Measurements from ENCODE around the gene HK1.

HK1 gene

GRCh38 chr10:69374931-69375306, 96.6 kb downstream of the HK1 start:
- no peak for DNase-seq (ENCODE audit: low read depth in 2 of 2)

GRCh38 chr10:69375307-69376151, 97.2 kb downstream of the HK1 start:
- no peak for DNase-seq (ENCODE audit: low read depth in 2 of 2)

GRCh38 chr10:69376662-69377061, 98.4 kb downstream of the HK1 start:
- DNase-seq (ENCODE audit: low read depth in 2 of 2), result no peak

- DNase-seq (ENCODE audit: low read depth in 2 of 2), result no peak
Measured at GRCh38 chr10:69377191-69377590, 98.9 kb downstream of the HK1 start.

- DNase-seq (ENCODE audit: low read depth in 2 of 2), result no peak
Measured at GRCh38 chr10:69377933-69378332, 99.6 kb downstream of the HK1 start.

- no peak for DNase-seq (ENCODE audit: low read depth in 2 of 2)
Measured at GRCh38 chr10:69379800-69380199, 101.5 kb downstream of the HK1 start.

- DNase-seq (ENCODE audit: low read depth in 2 of 2), result no peak
Measured at GRCh38 chr10:69382382-69383117, 104.3 kb downstream of the HK1 start.

GRCh38 chr10:69383558-69383957, 105.3 kb downstream of the HK1 start:
- DNase-seq (ENCODE audit: low read depth in 2 of 2), result no peak

GRCh38 chr10:69384320-69384719, 106.0 kb downstream of the HK1 start:
- no peak for DNase-seq (ENCODE audit: low read depth in 2 of 2)

- no peak for DNase-seq (ENCODE audit: low read depth in 2 of 2)
Measured at GRCh38 chr10:69385454-69386350, 107.4 kb downstream of the HK1 start.

- DNase-seq (ENCODE audit: low read depth in 2 of 2), result no peak
Measured at GRCh38 chr10:69387500-69387899, 109.2 kb downstream of the HK1 start.

- DNase-seq (ENCODE audit: low read depth in 2 of 2), result no peak
Measured at GRCh38 chr10:69388488-69388887, 110.2 kb downstream of the HK1 start.

GRCh38 chr10:69389827-69390490, 111.7 kb downstream of the HK1 start:
- DNase-seq (ENCODE audit: low read depth in 2 of 2), result no peak

- DNase-seq (ENCODE audit: low read depth in 2 of 2), result no peak
Measured at GRCh38 chr10:69391158-69391557, 112.9 kb downstream of the HK1 start.

- peak; percentile 57 to 66 for DNase-seq (ENCODE audit: low read depth in 2 of 2)
Measured at GRCh38 chr10:69392481-69393000, 114.2 kb downstream of the HK1 start.

GRCh38 chr10:69394020-69394419, 115.7 kb downstream of the HK1 start:
- no peak for DNase-seq (ENCODE audit: low read depth in 2 of 2)

- no peak for DNase-seq (ENCODE audit: low read depth in 2 of 2)
Measured at GRCh38 chr10:69397972-69398371, 119.7 kb downstream of the HK1 start.

- no peak for DNase-seq (ENCODE audit: low read depth in 2 of 2)
Measured at GRCh38 chr10:69398466-69398865, 120.2 kb downstream of the HK1 start.

GRCh38 chr10:69400936-69401335, 122.6 kb downstream of the HK1 start:
- no peak for DNase-seq (ENCODE audit: low read depth in 2 of 2)

- no peak for DNase-seq (ENCODE audit: low read depth in 2 of 2)
Measured at GRCh38 chr10:69401416-69401815, 123.1 kb downstream of the HK1 start.

GRCh38 chr10:69402386-69402785, 124.1 kb downstream of the HK1 start:
- no peak for DNase-seq (ENCODE audit: low read depth in 2 of 2)

Measured in stimulated activated CD8-positive, alpha-beta memory T cell treated with anti-CD3 and anti-CD28 coated beads, Interleukin-2, amount 100 ng/mL, for 1 hour (primary cell).